ENCODE measurements around the gene BSN.

BSN gene

DNA sequence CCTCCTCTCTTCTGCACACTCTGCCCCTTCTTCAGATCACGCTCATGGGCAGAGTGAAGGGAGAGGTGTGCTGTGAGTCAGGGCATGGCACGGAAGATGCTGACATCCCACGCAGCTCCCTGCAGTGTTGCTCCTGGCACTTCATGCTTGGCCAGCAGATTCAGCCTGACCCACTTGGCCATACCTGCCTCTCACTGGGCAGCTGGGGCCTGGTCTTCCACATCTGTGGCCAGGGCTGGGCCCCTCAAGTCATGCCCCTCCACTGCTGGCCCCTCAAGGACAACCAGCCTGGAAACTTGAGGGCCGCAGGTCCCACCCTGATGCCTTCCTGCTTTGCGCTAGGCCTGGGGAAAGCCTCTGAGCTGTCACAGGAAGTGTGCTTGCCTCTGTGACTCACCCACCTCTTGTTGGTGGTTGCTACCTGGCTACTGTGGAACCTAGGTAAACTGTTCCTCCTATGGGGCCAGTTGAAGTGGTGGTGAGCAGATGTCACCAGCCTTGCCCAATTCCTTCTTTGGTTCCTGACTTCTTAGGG, 48.7 kb downstream of the BSN start:
- no peak for DNase-seq (ENCODE audit: low spot score)

GRCh38 chr3:49606427-49606826, 52.1 kb downstream of the BSN start:
- no peak for DNase-seq (ENCODE audit: low spot score)

- no peak for DNase-seq (ENCODE audit: low spot score)
These were observed 52.9 kb downstream of the BSN start for GRCh38 chr3:49607105-49607591.

DNA sequence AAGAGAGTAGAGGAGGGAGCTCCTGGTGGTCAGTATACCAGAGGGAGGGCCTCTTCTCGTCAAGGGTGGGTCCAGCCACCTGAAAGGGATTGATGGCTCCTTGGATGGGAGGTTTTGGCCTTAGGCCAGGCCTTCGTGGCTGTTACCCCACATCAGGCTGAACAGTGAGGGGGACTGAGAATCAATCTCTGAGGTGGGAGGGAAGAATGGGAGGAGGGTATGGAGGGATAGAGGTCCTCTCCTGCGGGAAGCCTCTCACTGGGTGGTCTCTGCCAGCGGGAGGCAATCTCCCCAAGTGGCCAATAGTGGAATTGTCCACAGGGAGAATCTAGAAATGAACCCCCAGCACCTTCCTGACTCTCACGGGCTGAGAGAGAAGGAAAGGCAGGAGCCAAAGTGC, 53.5 kb downstream of the BSN start:
- no peak for DNase-seq (ENCODE audit: low spot score)

GRCh38 chr3:49609314-49609713, 55.0 kb downstream of the BSN start:
- no peak for DNase-seq (ENCODE audit: low spot score)

DNA sequence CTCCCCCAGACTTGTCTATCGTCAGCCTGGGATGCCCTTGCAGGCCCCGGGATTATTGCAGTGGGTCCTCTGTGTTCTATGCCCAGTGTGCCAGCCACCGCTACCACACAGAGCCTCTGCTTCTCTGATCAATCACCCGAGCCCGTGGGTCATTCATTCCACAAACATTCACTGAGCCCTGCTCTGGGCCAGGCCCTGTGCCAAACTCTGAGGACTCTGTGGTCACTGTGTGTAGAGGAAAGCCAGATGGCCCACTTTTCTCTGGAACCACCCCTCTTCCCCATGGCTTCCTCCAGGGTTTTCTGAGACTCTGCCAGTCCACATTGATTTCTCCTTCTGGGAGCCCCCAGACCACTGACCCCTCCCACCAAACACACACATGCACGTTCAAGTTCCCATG, 55.5 kb downstream of the BSN start:
- DNase-seq (ENCODE audit: low spot score): no peak

DNA sequence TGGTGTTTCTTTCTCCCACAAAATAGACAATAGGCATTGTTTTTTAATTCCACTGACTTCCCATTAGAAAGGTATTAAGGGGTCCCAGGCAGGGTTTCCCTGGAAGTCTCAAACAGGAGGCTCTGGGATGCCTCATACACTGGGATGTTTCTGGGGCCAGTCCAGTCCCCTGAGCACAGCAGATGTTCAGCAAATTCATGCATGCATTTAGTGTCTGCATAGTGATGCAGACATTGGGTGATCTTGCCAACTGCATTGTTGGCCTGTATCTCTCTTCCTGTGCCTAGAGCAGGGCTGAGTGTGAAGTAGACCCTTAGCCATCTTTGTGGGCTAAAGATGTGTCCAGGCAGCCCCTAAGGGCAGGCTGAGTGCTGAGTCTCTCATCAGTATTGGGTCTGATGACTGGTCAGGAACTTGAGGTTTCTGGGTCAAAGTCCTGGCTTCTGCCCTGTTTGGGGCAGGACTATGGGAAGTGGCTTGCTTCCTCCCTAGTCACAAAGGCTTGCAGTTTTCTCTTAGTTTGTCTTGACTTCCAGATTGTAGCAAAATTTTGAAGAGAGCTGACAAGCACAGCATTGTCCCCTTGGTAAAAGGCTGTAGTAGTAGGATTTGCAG, 56.5 kb downstream of the BSN start:
- no peak for DNase-seq (ENCODE audit: low spot score)

DNA sequence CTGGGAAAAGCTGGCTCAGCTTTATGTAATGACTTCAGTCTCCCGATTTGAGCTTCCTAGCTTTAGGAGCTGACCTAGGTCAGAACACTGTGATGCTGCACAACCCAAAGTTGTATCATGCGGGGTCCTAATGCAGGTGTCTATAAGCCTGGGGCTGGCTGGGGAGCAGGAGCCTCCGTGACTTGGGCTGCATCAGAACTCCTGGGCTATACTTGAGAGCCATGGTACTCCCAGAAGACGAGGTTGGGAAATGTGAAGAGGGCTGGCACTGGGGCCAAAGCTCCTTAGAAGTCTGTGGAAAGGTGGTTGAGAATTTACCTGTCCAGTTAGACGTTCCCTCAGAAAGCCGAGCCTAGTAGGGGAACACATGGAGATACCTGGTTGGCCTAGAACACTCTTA, 57.0 kb downstream of the BSN start:
- DNase-seq (ENCODE audit: low spot score): no peak

DNA sequence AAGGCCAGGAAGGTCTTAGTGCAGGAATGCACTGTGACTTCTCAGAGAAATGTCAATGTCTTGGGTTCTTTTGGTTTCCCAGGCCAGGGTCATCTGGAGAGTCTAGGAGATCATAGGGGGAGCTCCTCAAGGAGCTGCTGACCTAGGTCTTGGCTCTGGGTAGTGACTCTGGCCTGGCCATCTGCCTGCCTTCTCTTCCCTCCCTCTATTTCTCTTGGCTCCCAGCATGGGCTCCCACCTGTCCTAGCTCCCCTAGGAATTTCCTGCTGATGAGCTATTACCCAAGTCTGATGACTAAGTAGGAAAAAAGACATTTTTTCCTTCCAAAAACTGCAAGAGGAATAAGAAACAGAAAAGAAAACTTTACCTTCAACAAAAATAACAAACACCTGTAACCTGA, 57.4 kb downstream of the BSN start:
- DNase-seq (ENCODE audit: low spot score): no peak

GRCh38 chr3:49614936-49615335, 60.7 kb downstream of the BSN start:
- DNase-seq (ENCODE audit: low spot score): no peak

DNA sequence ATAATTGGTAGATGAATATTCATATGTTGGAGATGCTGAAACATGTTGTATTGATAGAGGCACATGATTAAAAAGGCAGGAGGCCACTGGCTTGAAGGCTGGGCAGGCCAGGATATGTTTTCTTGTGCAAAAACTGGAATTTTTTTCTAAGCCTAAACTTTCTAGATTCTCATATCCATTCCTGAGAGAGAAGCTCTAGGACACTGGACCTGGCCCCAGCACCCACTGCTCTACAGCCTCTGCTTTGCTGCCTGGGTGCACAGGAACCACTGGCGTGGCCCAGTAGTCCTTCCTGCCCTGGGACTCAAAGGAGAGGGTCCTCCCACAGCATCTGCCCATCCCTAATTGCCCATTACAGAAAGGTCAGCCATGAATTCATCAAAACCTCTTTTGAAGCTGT, 61.8 kb downstream of the BSN start:
- no peak for DNase-seq (ENCODE audit: low spot score)

DNA sequence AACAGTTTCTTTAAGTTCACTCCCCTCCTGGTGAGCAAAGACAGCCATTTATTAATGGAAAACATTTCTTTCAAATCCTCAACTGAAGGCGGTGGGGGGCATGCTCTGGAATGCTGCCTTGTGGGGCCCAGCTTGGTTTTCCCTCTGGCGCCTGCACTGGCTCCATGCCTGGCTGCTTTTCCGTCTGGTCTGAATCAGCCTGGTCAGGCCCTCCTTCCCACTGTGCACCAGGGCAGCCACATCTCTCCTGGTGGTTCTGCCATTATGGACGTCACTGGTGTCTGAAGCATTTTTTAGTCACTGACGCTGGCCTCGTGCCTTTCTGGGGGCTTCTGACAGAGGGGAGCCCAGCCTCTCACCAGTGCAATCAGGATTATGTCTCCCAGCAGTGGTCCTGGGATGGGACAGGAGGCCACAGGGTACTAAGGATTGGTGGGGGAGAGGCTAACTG, 62.2 kb downstream of the BSN start:
- DNase-seq (ENCODE audit: low spot score): peak; percentile 43

DNA sequence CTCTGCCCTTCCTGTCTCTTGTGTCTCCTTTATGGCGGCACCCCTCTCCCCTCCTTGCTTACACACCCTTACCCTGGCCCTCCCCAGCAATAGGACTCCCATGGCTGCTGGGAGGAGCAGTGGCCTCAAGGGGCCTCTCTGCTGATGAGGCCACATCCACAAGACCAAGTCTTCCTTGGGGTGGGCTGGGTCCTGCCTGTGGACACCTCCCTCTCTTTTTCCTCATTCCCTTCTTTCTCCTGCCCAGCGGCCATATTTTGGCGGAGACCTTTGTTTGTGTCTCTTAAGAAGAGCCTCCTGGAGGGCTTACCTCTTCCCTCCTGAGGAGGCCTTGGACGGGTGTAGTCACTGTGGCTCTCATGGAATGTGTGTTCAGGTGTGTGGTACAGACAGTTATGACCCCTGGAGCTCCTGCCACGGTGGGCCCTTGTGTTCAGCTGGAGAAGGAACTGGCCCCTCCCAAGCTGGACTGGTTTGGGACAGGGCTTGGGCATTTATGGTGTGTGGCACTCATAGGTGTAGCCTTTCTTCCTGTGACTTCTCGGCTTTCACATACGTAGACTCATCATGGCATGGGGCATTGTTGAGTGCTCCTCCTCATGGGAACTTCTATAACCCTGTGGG, 63.2 kb downstream of the BSN start:
- no peak for DNase-seq (ENCODE audit: low spot score)

DNA sequence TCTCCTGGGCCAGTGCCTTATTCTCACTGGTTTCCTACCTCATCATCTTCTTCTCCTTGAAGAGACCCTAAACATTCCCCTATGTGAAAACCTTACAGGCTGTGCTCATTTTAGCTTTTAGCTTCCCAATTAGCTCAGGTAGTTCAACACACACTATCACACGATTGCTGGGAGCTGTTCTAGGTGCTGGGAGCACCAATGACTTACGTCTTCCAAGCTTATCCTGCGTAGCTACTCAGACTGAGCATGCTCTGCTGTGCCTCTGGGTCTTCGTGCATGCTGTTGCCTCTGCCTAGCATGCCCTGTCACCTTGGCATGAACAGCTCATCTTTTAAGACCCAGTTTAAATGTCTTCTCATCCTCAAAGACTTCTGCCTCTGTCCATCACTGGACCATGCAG, 64.1 kb downstream of the BSN start:
- no peak for DNase-seq (ENCODE audit: low spot score)

DNA sequence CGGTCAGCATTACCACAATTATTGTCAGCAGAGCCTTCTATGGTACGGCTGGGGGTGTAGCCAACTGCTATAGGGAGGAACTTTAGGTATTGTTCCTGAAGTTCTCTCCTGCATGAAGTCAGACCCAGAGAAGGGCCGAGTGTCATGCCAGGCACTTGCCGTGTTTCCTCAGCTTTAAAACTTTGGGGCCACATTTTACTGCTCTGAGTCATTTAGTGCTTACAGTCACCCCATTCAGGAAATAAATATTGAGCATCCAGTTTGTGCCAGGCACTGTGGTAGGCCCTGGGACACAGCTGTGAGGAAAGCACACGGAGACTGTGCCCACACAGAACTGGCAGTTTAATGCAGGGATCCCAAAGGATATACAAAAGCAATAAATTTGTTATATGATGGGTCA, 65.4 kb downstream of the BSN start:
- DNase-seq (ENCODE audit: low spot score): no peak

DNA sequence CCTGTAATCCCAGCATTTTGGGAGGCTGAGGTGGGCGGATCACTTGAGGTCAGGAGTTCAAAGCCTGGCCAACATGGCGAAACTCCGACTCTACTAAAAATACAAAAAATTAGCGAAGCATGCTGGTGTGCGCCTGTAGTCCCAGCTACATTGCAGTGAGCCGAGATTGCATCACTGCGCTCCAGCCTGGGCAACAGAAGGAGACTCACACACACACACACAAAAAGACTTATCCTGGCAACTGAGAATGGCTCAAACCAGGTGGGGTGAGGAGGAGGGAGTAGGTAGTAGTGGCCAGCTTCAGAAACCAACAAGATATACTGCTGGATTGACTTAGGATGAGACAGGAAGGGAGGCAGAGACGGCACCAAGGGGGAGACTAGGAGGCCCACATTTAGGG, 66.5 kb downstream of the BSN start:
- DNase-seq (ENCODE audit: low spot score): no peak

DNA sequence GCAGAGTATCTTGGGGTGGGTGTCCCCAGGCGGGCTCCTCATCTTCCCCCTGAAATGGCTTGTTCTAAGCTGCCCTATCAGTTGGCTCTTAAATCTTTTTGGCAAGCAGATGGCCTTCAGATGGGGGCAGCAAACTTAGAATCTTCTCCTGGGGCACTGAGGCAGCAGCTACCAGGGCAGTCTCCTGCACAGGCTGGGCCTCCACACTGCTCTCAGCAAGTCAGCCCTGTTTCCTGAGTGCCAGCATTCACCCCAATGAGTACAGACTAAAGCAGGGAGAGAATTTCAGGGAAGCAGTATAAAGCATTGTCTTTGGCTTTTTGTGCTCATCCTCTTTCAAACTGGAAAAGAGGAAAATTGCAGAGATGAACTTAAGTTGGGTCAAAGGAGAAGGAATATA, 68.8 kb downstream of the BSN start:
- no peak for DNase-seq (ENCODE audit: low spot score)

- DNase-seq (ENCODE audit: low spot score): no peak
These were observed 70.8 kb downstream of the BSN start for GRCh38 chr3:49625071-49625470.

- peak; percentile 34 for DNase-seq (ENCODE audit: low spot score)
These were observed 71.9 kb downstream of the BSN start for GRCh38 chr3:49626101-49626581.

DNA sequence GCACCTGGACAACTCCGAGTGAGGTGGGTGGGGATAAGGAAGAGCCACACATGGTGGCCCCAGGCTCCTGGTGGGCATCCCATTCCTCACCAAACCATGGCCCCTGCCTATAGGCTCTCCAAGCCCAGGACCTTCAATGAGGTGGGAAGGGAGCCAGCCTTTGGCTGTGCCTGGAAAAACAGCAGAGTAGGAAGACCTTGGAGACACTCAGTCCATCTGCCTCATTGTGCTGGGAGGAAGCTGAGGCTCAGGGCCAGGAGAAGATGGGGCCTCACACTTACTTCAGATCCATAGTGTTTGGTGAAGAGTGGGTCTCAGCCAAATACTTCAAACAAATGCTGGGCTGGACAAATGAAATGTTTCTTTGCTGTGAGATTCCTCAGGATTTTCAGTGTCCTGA, 72.5 kb downstream of the BSN start:
- no peak for DNase-seq (ENCODE audit: low spot score)

DNA sequence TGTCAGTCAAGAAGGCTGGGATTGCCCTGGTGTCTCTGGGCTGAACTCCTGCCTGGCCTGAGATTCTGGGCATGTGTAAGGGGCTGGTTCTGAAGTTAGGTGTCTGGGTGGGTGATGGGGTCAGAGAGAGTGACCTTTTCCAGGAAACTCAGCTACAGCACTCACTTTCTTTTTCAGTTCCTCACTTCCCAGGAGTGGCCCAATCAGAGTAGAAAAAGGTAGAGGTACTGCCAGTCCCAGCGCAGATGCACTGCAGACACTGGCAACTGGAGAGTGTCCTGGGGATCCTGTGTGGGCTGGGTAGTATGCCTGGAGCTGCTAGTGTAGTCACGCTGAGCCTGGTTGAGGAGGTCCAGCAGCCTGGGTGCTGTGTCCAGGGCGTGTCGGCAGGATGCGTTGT, 73.4 kb downstream of the BSN start:
- no peak for DNase-seq (ENCODE audit: low spot score)

DNA sequence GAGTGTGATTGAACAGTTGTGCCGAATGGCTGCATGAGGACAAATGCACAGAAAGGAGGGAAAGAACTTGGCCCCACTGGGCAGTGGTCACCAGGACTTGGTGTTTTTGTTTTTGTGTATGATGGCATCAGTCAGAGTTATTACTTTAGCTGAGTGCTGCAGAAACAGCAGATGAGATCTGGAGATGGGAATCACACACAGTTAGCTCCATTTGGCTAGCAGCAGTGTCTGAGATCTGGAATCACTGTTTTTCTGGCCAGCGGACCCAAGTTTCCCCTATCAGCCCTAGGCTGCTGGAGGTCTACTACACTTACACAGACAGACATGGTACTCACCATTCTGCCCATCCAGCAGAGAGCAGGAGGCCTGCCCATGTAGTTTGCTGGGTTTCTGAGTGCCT, 74.0 kb downstream of the BSN start:
- no peak for DNase-seq (ENCODE audit: low spot score)

DNA sequence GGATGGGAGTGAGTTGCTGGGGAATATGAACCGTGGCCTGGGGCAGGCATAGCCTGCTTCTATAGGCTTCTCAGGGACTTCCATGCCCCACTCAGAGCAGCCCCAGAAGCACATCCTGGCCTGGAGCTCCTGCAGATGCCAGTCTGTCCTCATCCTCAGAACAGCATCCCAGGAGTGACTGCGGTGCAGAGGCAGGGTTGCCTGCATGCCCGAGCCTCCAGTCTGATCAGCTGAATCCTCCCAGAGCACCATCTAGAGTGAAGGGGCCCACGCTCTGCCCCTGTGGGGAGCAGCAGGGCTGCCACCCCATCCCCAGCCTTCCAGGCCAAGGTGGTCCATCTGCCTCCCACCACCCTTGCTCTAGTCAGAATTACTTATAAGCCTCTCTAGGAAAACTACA, 75.2 kb downstream of the BSN start:
- no peak for DNase-seq (ENCODE audit: low spot score)

DNA sequence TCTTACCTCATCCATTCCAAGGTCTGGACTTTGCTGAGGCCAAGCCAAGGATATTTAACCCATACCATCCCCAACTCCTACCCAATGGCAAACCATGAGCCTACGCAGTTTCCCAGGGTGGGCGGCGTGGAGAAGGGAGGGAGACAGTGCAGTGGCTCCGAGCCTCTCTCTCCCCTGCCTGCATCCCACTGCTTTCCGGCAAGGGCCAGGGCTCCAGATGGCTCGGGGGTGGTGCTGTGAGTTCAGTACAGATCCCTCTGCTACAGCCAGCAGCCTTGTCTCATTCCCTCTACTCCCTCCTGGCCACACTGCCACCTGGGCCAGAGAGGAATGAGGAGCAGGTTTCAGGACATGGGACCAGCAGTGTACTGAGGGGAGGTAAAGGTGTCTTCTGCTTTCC, 75.6 kb downstream of the BSN start:
- DNase-seq (ENCODE audit: low spot score): no peak

All from GM03348 (cell line).